Stimulated activated CD8-positive, alpha-beta memory T cell treated with anti-CD3 and anti-CD28 coated beads, Interleukin-7, amount 100 ng/mL, for 48 hours (primary cell): ENCODE measurements around the gene GAL3ST1.
"Not testable (repeated sequence)": the region's sequence is repeated elsewhere in the genome, so short reads cannot be mapped to it uniquely, and the experiment has no call there.

Source experiments
- DNase-seq, 2 donors: peaks; one replicate each; pipeline ENCODE4 v3.0.0-alpha.2; 2020; ENCODE audit warnings: low read depth in 1 of 2; ENCODE audit errors: extremely low read depth in 1 of 2

GAL3ST1 gene

GRCh38 chr22:30566125-30566524 lies 8.3 kb downstream of the GAL3ST1 start:
- no peak for DNase-seq

GRCh38 chr22:30565341-30565740 lies 9.1 kb downstream of the GAL3ST1 start:
- no peak for DNase-seq

- DNase-seq, result no peak
Measured at GRCh38 chr22:30564761-30565119, 9.7 kb downstream of the GAL3ST1 start.

GRCh38 chr22:30564045-30564760 lies 10.3 kb downstream of the GAL3ST1 start:
- DNase-seq, result no peak

GRCh38 chr22:30562366-30562765 lies 12.1 kb downstream of the GAL3ST1 start:
- DNase-seq, result no peak

- DNase-seq, result no peak
Measured at GRCh38 chr22:30561402-30562189, 12.9 kb downstream of the GAL3ST1 start.

- peak in 1 of 2 donors; percentile 21 for DNase-seq
Measured at GRCh38 chr22:30560643-30561202, 13.7 kb downstream of the GAL3ST1 start.

- no peak for DNase-seq
Measured at GRCh38 chr22:30559889-30560288, 14.6 kb downstream of the GAL3ST1 start.

GRCh38 chr22:30557243-30557642 lies 17.2 kb downstream of the GAL3ST1 start:
- no peak for DNase-seq

- DNase-seq, result no peak
Measured at GRCh38 chr22:30556388-30556787, 18.1 kb downstream of the GAL3ST1 start.

- DNase-seq, result no peak
Measured at GRCh38 chr22:30555282-30556210, 18.9 kb downstream of the GAL3ST1 start.

GRCh38 chr22:30553971-30554370 lies 20.5 kb downstream of the GAL3ST1 start:
- DNase-seq, result no peak

- no peak for DNase-seq
Measured at GRCh38 chr22:30552719-30553118, 21.7 kb downstream of the GAL3ST1 start.

GRCh38 chr22:30551813-30552212 lies 22.7 kb downstream of the GAL3ST1 start:
- not testable (repeated sequence) for DNase-seq

- no peak for DNase-seq
Measured at GRCh38 chr22:30547188-30547587, 27.3 kb downstream of the GAL3ST1 start.

- DNase-seq, result no peak
Measured at GRCh38 chr22:30546616-30547015, 27.8 kb downstream of the GAL3ST1 start, which contains the start of gene SEC14L6. Gene SEC14L6 (minus strand): TSS chr22:30546741. CDS start chr22:30546682, 59 bp downstream.

- no peak for DNase-seq
Measured at GRCh38 chr22:30542811-30543188, 31.7 kb downstream of the GAL3ST1 start.

- no peak for DNase-seq
Measured at GRCh38 chr22:30541961-30542810, 32.3 kb downstream of the GAL3ST1 start.

- not testable (repeated sequence) for DNase-seq
Measured at GRCh38 chr22:30541511-30541910, 33.0 kb downstream of the GAL3ST1 start.

GRCh38 chr22:30539368-30539767 lies 35.1 kb downstream of the GAL3ST1 start:
- DNase-seq, result no peak
